GM12873 (cell line): ENCODE measurements around the gene C19orf25.

Experiments
- TF ChIP-seq, protein P1 (sequence below): IDR thresholded peaks from 2 replicates; pipeline ENCODE4 v1.5.1; 2012; ENCODE audit warnings: low read depth, mild to moderate bottlenecking, moderate library complexity, low read length, control low read depth; ENCODE audit not compliant: insufficient read depth; ENCODE audit errors: missing control alignments

The C19orf25 gene

GRCh38 chr19:1523412-1524286 lies 44.6 kb upstream of the C19orf25 start, which contains the start of gene PLK5:
Gene PLK5 (plus strand): TSS chr19:1524077. CDS start chr19:1526997, 2,920 bp downstream.
- TF ChIP-seq, protein P1, sequence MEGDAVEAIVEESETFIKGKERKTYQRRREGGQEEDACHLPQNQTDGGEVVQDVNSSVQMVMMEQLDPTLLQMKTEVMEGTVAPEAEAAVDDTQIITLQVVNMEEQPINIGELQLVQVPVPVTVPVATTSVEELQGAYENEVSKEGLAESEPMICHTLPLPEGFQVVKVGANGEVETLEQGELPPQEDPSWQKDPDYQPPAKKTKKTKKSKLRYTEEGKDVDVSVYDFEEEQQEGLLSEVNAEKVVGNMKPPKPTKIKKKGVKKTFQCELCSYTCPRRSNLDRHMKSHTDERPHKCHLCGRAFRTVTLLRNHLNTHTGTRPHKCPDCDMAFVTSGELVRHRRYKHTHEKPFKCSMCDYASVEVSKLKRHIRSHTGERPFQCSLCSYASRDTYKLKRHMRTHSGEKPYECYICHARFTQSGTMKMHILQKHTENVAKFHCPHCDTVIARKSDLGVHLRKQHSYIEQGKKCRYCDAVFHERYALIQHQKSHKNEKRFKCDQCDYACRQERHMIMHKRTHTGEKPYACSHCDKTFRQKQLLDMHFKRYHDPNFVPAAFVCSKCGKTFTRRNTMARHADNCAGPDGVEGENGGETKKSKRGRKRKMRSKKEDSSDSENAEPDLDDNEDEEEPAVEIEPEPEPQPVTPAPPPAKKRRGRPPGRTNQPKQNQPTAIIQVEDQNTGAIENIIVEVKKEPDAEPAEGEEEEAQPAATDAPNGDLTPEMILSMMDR = no peak

DNA sequence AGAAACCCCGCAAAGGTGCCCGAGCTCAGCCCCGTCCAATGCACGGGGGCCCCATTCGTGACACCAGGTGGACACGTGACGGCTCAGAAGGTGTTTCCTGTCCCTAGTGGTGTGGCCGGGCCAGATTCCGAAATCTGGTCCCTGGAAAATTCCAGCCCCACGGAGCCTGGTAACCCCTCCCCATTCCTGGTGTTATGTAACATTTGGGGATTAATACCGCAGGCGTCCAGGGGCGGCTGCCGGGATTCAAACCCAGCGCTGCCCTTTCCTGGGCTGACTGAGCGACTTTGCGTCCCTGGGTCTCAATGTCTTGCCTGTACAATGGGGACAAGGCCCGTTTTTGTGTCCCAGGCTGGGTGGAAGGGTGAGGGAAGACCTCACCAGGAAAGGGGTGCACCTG lies 43.8 kb upstream of the C19orf25 start:
- TF ChIP-seq, protein P1 = no peak

GRCh38 chr19:1522061-1522460 lies 43.0 kb upstream of the C19orf25 start:
- TF ChIP-seq, protein P1 = no peak

DNA sequence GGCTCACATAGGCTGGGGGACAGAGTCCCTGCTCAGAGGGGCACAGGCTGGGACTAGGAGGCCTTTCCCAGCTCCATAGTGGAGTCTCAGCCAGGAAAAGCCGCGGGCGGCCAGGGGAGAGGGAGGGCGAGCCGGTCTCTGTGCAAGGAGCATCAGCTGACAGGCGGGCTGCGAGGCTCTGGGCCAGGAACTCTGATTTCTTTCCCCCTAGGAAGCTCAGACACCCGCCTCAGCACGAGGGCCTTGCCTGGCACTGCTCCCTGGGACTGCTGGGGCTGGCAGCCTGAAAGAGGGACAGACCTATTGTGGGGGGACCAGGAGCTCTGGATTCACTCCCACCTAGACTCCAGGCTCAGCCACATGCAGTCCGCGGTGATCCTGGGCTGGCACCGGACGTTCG lies 42.6 kb upstream of the C19orf25 start:
- TF ChIP-seq, protein P1 = no peak

DNA sequence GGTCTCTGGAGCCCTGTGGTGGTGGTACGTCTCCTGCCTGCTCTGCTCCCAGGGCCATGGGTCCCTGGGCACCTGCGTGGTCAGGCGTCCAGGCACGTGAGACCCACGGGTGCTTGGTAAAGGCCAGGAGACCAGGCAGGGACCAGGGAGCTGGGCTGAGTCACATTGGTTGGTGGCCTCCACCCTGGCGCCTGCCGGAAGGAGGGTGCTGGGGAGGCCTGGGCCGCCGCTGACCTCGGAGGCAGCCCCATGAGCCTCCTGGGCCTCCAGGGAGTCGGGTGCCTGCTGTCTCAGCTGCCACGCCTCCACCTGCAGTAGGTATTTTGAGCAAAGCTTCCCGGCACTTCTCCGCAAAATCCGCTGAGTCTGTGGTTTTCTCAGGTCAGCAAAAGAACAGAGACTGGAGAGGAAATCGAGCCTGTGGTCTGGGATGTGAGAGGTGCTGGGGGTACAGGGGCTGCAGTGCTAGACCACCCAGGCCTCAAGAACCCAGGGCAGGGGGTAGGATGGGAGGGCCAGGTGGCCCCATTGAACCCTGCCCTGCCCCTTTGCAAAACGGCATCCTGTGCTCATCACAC lies 41.3 kb upstream of the C19orf25 start:
- TF ChIP-seq, protein P1 = no peak

DNA sequence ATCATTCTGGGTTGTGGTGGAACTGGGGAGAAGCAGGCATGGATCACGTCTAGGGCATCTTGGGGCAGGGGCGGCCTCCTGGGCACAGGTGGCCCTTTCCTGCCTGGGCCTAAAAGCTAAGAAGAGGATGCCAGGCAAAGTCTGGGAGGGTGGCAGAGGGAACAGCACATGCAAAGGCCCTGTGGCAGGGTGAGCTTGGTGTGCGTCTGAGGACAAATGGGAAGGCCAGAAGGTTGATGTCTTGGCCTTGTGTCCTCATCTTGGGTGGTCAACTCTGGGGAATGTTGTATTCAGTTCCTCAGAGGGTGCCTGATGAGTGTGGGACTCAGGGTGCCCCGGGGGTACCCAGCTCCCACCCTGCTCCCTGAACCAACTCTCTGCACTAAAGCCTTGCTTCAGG lies 39.5 kb upstream of the C19orf25 start:
- TF ChIP-seq, protein P1 = no peak

DNA sequence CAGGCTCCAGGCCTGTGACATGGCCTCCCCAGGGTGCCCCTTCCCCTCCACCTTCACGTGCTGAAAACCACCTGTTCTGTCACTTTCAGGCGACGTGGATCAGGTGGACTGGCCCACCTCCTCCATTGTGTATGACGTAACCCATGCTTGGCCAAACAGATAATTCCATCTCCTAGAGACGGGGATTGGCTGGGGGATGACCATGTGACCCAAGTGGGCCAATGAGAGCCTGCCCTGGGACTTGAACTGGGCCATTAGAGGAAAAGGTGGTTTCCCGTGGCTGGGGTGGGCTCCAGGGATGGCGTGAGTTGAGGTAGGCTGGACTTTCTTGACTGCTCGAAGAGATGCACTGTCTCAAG lies 37.4 kb upstream of the C19orf25 start:
- TF ChIP-seq, protein P1 = no peak
